Left ventricle myocardium inferior (tissue), 1 donor: ENCODE measurements around the gene MRPS21. TPM values are rescaled to one million over a fixed set of nuclear protein-coding genes. Genes with fewer than 3 reads are reported as not detected.
"Not testable (repeated sequence)": the region's sequence is repeated elsewhere in the genome, so short reads cannot be mapped to it uniquely, and the experiment has no call there.

ENCODE experiments used
- DNase-seq: peaks from one replicate; pipeline ENCODE4 v3.0.0-alpha.2; 2020
- H3K27ac ChIP-seq: fragments of 200-600 bp; replicated peaks from 2 replicates; pipeline ENCODE4 v1.8.0; 2021
- H3K27me3 ChIP-seq: fragments of 200-600 bp; 2 replicates; pipeline ENCODE4 v1.8.0; 2021; ENCODE audit warnings: low read depth
- H3K36me3 ChIP-seq: fragments of 200-600 bp; 2 replicates; pipeline ENCODE4 v1.8.0; 2021
- H3K4me1 ChIP-seq: fragments of 200-600 bp; 2 replicates; pipeline ENCODE4 v1.8.0; 2021
- H3K4me3 ChIP-seq: fragments of 200-600 bp; 2 replicates; pipeline ENCODE4 v1.8.0; 2021; ENCODE audit warnings: mild to moderate bottlenecking, moderate library complexity
- H3K9me3 ChIP-seq: fragments of 200-600 bp; replicated peaks from 2 replicates; pipeline ENCODE4 v1.8.0; 2021
- intact Hi-C: fragments of 100-400 bp; cut with micrococcal nuclease; formaldehyde crosslinking; loops from one replicate; pipeline ENCODE4 v1.11.0; 2022
- total RNA-seq: library from RNA; stranded (reverse); fragmentation: NEBNext Ultra II Directional; extraction: Animal tissue kit (Norgen Biotek cat#: 25700); gene quantifications from one replicate; pipeline ENCODE4 v1.2.1, GENCODE V29; 2021
- TF ChIP-seq, protein P1 (sequence below): fragments of 200-600 bp; IDR thresholded peaks from 2 replicates; pipeline ENCODE4 v1.8.0; 2021; ENCODE audit warnings: antibody characterized with exemption, mild to moderate bottlenecking, borderline replicate concordance
- donor health status: DM: no; HTN: yes; CAD: no; lungs with severe emphysema.

The MRPS21 gene
- total RNA-seq, 1 donor from 2014 or later, result 72.5 TPM

DNA sequence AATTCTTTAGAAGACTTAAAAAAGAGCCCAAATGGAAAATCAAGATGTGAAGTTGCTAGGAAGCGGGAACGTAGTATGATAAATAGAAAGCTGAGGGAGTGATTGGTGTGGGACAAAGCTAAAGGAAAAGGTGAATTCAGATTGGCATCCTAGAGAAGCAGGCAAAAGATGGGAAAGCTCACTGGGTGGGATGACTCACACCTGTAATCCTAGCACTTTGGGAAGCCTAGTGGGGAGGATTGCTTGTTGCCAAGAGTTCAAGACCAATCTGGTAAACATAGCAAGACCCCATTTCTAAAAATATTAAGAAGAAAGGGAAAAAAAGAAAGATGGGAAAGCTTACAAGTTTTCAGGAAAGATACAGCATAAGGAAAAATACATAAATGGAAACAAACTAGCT lies 1.8 kb downstream of the MRPS21 start:
- Histone ChIP-seq H3K9me3 (no peaks in the 10 kb centered on the region), H3K4me3 (no peak overlapping the region), H3K27ac (no peak overlapping the region), H3K4me1 (peaks cover 29% of the 10 kb centered on the region), H3K27me3 (no peaks in the 10 kb centered on the region), H3K36me3 (peaks cover 42% of the 10 kb centered on the region)
- TF ChIP-seq, protein P1, sequence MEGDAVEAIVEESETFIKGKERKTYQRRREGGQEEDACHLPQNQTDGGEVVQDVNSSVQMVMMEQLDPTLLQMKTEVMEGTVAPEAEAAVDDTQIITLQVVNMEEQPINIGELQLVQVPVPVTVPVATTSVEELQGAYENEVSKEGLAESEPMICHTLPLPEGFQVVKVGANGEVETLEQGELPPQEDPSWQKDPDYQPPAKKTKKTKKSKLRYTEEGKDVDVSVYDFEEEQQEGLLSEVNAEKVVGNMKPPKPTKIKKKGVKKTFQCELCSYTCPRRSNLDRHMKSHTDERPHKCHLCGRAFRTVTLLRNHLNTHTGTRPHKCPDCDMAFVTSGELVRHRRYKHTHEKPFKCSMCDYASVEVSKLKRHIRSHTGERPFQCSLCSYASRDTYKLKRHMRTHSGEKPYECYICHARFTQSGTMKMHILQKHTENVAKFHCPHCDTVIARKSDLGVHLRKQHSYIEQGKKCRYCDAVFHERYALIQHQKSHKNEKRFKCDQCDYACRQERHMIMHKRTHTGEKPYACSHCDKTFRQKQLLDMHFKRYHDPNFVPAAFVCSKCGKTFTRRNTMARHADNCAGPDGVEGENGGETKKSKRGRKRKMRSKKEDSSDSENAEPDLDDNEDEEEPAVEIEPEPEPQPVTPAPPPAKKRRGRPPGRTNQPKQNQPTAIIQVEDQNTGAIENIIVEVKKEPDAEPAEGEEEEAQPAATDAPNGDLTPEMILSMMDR, result no peak
- DNase-seq, result no peak
- intact Hi-C loops, result no loop called here

DNA sequence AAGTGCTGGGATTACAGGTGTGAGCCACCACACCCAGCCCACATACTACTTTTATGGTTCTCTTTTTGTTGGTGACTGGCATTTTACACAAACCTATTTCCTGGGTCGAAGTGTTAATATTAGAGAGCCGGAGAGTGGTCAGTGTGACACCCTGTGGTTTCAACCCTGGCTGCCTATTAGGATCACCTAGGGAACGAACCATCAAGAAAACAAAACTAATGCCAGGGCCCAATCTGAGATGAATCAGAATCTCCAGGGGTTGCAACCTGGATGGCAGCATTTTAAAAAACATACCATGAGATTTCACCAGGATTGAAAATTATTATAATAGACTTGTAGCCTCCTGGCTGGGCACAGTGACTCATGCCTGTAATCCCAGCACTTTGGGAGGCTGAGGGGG lies 6.1 kb downstream of the MRPS21 start:
- no peak for DNase-seq
- Histone ChIP-seq H3K27me3 (no peaks in the 10 kb centered on the region), H3K27ac (no peak overlapping the region), H3K4me3 (no peak overlapping the region), H3K4me1 (peaks cover 11% of the 10 kb centered on the region), H3K9me3 (no peaks in the 10 kb centered on the region), H3K36me3 (peaks cover 70% of the 10 kb centered on the region)
- TF ChIP-seq, protein P1, result no peak
- intact Hi-C loops, result no loop called here

DNA sequence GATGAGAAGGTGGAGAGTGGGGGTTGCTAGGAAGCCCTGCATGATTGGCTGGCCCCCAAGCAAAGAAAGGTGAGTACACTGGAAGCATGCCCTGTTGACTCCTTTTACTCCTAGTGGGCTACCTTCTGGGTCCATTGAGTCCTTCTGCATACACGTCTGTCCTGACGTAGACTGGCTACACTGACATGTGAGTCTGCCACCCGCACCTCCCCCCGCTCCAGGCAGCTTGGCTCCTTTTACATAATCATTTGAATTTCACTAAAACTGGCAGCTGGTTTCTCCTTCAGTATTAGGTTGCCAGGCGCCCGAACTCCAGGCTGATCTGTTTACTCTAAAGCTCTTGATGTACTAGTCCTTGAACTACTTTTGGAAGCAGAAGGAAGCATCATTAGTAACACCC lies 8.7 kb downstream of the MRPS21 start:
- Histone ChIP-seq H3K4me3 (no peak overlapping the region), H3K4me1 (no peaks in the 10 kb centered on the region), H3K27ac (no peak overlapping the region), H3K36me3 (peaks cover 77% of the 10 kb centered on the region), H3K27me3 (no peaks in the 10 kb centered on the region), H3K9me3 (no peaks in the 10 kb centered on the region)
- no peak for DNase-seq
- intact Hi-C loops, result no loop called here
- TF ChIP-seq, protein P1, result no peak

DNA sequence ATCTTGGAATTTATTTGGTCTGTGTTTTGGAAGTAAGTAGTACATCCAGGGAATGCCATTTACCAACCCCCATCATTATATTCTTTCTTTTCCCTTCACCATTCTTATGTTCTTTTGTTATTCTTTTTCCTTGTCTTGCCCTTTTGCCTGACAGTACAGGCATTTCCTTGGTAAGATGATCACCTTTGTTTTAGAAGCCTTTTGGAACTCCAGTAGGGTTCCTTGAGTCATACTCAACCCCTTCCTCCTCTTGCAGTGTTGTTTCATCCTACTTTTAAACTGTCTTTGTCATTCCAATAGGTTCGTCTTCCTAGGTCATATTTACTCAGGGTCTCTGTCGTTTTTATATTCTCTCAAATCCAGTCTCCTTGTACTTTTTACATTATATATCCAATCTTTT lies 9.2 kb downstream of the MRPS21 start:
- Histone ChIP-seq H3K4me3 (no peak overlapping the region), H3K27ac (no peak overlapping the region), H3K27me3 (no peaks in the 10 kb centered on the region), H3K36me3 (peaks cover 77% of the 10 kb centered on the region), H3K4me1 (no peaks in the 10 kb centered on the region), H3K9me3 (no peaks in the 10 kb centered on the region)
- TF ChIP-seq, protein P1, result no peak
- intact Hi-C loops, result no loop called here
- no peak for DNase-seq

DNA sequence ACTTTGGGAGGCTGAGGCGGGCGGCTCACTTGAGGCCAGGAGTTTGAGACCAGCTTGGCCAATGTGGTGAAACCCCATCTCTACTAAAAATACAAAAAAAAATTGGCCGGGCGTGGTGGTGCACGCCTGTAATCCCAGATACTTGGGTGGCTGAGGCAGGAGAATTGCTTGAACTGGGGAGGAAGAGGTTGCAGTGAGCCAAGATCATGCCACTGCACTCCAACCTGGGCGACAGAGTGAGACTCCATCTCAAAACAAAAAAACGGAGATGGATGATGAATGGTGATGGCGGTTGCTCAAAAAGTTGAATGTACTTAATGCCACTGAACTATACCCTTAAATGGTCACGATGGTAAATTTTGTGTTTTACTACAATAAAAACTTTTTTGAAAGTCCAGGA lies 14.9 kb downstream of the MRPS21 start:
- H3K27me3 ChIP-seq, H3K9me3 ChIP-seq, H3K4me3 ChIP-seq, DNase-seq, H3K27ac ChIP-seq, intact Hi-C loops, H3K4me1 ChIP-seq: not testable (repeated sequence)
- peaks cover 30% of the 10 kb centered on the region for H3K36me3 ChIP-seq

DNA sequence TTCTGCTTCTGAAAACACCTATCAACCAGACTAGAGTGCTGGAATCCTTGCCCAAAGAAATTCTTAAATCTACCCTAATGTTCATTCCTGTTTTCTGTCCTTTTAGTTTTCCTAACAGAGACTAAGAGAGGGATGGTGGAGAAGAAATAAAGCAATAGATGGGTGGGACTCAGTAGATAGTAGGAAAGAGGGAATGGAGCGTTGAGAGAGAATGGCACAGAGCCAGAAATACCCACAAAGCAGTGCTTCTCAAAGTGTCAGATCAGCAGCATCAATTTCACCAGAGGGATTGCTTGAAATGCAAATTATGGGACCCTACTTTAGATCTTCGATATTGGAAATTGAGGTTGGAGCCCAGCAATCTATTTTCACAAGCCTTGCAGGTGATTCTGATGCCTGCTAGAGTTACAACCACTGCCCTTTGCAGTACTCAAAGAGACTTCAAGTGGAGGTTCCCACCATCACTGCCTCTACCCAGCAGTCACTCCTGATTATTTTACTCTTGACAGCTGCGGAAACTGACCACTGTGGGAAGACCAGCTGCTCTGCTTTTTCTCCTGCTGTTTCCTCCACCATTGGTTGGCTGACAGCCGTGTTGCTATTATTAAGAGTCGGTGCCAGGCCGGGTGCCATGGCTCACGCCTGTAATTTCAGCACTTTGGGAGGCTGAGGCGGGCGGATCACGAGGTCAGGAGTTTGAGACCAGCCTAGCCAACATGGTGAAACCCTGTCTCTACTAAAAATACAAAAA lies 16.3 kb downstream of the MRPS21 start:
- TF ChIP-seq, protein P1, result no peak

More for the DNA sequence above, 16.3 kb downstream of the MRPS21 start:
- no peak overlapping the region for H3K27ac ChIP-seq
- H3K36me3 ChIP-seq, result peaks cover 30% of the 10 kb centered on the region
- no peak for DNase-seq
- H3K4me3 ChIP-seq, result no peak overlapping the region
- H3K4me1 ChIP-seq, result no peaks in the 10 kb centered on the region
- H3K27me3 ChIP-seq, result no peaks in the 10 kb centered on the region
- no peaks in the 10 kb centered on the region for H3K9me3 ChIP-seq
- intact Hi-C loops, result no loop called here
